ENCODE results near the gene LAIR2. TPM values are rescaled to one million over a fixed set of nuclear protein-coding genes. Genes with fewer than 3 reads are reported as not detected.
A peak's percentile ranks its signal among the peaks of the same experiment; 100 is the strongest.

LAIR2 gene
- total and polyA plus RNA-seq, 2 of the 13 experiments (the other 11 are each of a cell fraction or from before 2014, with no cell fraction given) = 1.3 to 1.9 TPM

- H3K9ac ChIP-seq (ENCODE audit: insufficient read depth, low read depth, low read length) = no peak overlapping the region
- H4K20me1 ChIP-seq (ENCODE audit: insufficient read depth, low read length) = no peaks in the 10 kb centered on the region
- in situ Hi-C loops (cut with HindIII; ENCODE audit: extremely low pct_ligation_motif_present, low pct_unique_long_range_greater_than_20kb) (no loop called here), intact Hi-C loops (cut with micrococcal nuclease; ENCODE audit: unreplicated experiment) (no loop called here)
- H3K27me3 ChIP-seq (ENCODE audit: control insufficient read depth in 1 of 2, insufficient read depth in 2 of 2, low read length in 2 of 2) = no peaks in the 10 kb centered on the region
- ChIA-PET POLR2A (no interaction called here), CTCF (ENCODE audit: low intra/inter-chr PET ratio, low total read pairs) (no interaction called here)
- FAIRE-seq (peak; percentile 15), DNase-seq (ENCODE audit: low spot score) (peak; percentile 52), ATAC-seq (peak; percentile 63; the same call in 2 of the 3 replicates)
- H3K4me2 ChIP-seq (ENCODE audit: low read depth, low read length) = no peak overlapping the region
- no peaks in the 10 kb centered on the region for H3K4me1 ChIP-seq (ENCODE audit: insufficient read depth, low read length)
- no TSS peak for BruUV-seq (replicated peaks)
- H3K79me2 ChIP-seq (ENCODE audit: insufficient read depth, low read length) = no peaks in the 10 kb centered on the region
- no peak overlapping the region for H3K4me3 ChIP-seq (replicated peaks in 1 of 3; ENCODE audit: insufficient read depth in 1 of 3, low read depth in 2 of 3, low read length in 3 of 3)
- H3K9me3 ChIP-seq (ENCODE audit: low read length) = no peaks in the 10 kb centered on the region
- H2AFZ ChIP-seq (ENCODE audit: low read length) = no peak overlapping the region
- H3K27ac ChIP-seq (ENCODE audit: extremely low read length, insufficient read depth, low read length) = no peak overlapping the region
- H3K36me3 ChIP-seq (replicated peaks in 1 of 2; ENCODE audit: control insufficient read depth in 1 of 2, insufficient read depth in 2 of 2, low read length in 2 of 2) = no peaks in the 10 kb centered on the region
- WGBS (ENCODE audit: low lambda C conversion rate) = 5% methylated on average over 3 of the region's 4 CpGs
- peak; percentile 50; the same call in 1 of the 2 replicates for TF ChIP-seq ZNF558 (CRISPR knock-in tag; IDR thresholded peaks at IDR 0.05; ENCODE audit: borderline replicate concordance)
- TF ChIP-seq GABPA (IDR thresholded peaks at IDR 0.05; ENCODE audit: low read depth, low read length) = no peak
- TF ChIP-seq GABPA (CRISPR knock-in tag; IDR thresholded peaks at IDR 0.05; ENCODE audit: low read depth) = 0 out of 2 replicates have a peak, but pooled peaks have one; percentile 18
- TF ChIP-seq ZFP37 (CRISPR knock-in tag; IDR thresholded peaks at IDR 0.05; ENCODE audit: borderline replicate concordance) = 0 out of 2 replicates have a peak, but pooled peaks have one; percentile 69
- no peak for TF ChIP-seq NFIC (IDR thresholded peaks at IDR 0.05; ENCODE audit: low read length)
- TF ChIP-seq ZC3H13 (CRISPR knock-in tag; IDR thresholded peaks at IDR 0.05) = no peak
- no peak for TF ChIP-seq ZNF101 (CRISPR knock-in tag; IDR thresholded peaks at IDR 0.05; ENCODE audit: borderline replicate concordance, low read depth)
- peak; percentile 94 for TF ChIP-seq NKX3-1 (CRISPR knock-in tag; IDR thresholded peaks at IDR 0.05)
- TF ChIP-seq ZNF580 (CRISPR knock-in tag; IDR thresholded peaks at IDR 0.05; ENCODE audit: borderline replicate concordance, low read depth) = 0 out of 2 replicates have a peak, but pooled peaks have one; percentile 65
- TF ChIP-seq TAF1 (CRISPR knock-in tag; IDR thresholded peaks at IDR 0.05) = no peak
- TF ChIP-seq KLF6 (CRISPR knock-in tag; IDR thresholded peaks at IDR 0.05) = peak; percentile 90
- TF ChIP-seq SSRP1 (CRISPR knock-in tag; IDR thresholded peaks at IDR 0.05) = no peak
- TF ChIP-seq RCOR2 (CRISPR knock-in tag; IDR thresholded peaks at IDR 0.05) = no peak
- TF ChIP-seq TOE1 (CRISPR knock-in tag; IDR thresholded peaks at IDR 0.05) = no peak
- TF ChIP-seq HOXD1 (CRISPR knock-in tag; IDR thresholded peaks at IDR 0.05) = no peak
- no peak for TF ChIP-seq HNRNPUL1 (IDR thresholded peaks at IDR 0.05; ENCODE audit: low read depth, low read length)
- no peak for TF ChIP-seq ESRRA (CRISPR knock-in tag; IDR thresholded peaks at IDR 0.05; ENCODE audit: low read depth)
- peak; percentile 81 for TF ChIP-seq ZNF331 (CRISPR knock-in tag; IDR thresholded peaks at IDR 0.05)
- TF ChIP-seq ZSCAN9 (CRISPR knock-in tag; IDR thresholded peaks at IDR 0.05; ENCODE audit: borderline replicate concordance) = peak; percentile 93
- TF ChIP-seq CEBPB (IDR thresholded peaks at IDR 0.05; ENCODE audit: borderline replicate concordance, low read depth, low read length) = no peak
- no peak for TF ChIP-seq MAFG (CRISPR knock-in tag; IDR thresholded peaks at IDR 0.05)
- TF ChIP-seq ZNF33A (CRISPR knock-in tag; IDR thresholded peaks at IDR 0.05; ENCODE audit: borderline replicate concordance) = no peak
- TF ChIP-seq ZSCAN12 (CRISPR knock-in tag; IDR thresholded peaks at IDR 0.05) = peak; percentile 81; the same call in 1 of the 2 replicates
- TF ChIP-seq CENPX (CRISPR knock-in tag; IDR thresholded peaks at IDR 0.05) = no peak
- no peak for TF ChIP-seq PREB (CRISPR knock-in tag; IDR thresholded peaks at IDR 0.05)
- TF ChIP-seq ZKSCAN1 (IDR thresholded peaks at IDR 0.05; ENCODE audit: low read length) = no peak
- TF ChIP-seq U2AF1 (optimal IDR thresholded peaks at IDR 0.05; ENCODE audit: low read depth, low read length) = no peak
- TF ChIP-seq ERF (CRISPR knock-in tag; IDR thresholded peaks at IDR 0.05) = peak; percentile 68; the same call in 1 of the 2 replicates
- peak; percentile 74; the same call in 1 of the 2 replicates for TF ChIP-seq BRCA1 (CRISPR knock-in tag; IDR thresholded peaks at IDR 0.05)
- TF ChIP-seq ZNF230 (CRISPR knock-in tag; IDR thresholded peaks at IDR 0.05) = 0 out of 2 replicates have a peak, but pooled peaks have one; percentile 47
- TF ChIP-seq ONECUT2 (CRISPR knock-in tag; IDR thresholded peaks at IDR 0.05) = 0 out of 2 replicates have a peak, but pooled peaks have one; percentile 43
These were observed 14.9 kb downstream of the LAIR2 start for GRCh38 chr19:54517483-54517882.
